ENCODE measurements around the gene NFASC.

Gene NFASC

GRCh38 chr1:205016075-205016474 lies 145.4 kb downstream of the NFASC start:
- DNase-seq, result no peak

DNA sequence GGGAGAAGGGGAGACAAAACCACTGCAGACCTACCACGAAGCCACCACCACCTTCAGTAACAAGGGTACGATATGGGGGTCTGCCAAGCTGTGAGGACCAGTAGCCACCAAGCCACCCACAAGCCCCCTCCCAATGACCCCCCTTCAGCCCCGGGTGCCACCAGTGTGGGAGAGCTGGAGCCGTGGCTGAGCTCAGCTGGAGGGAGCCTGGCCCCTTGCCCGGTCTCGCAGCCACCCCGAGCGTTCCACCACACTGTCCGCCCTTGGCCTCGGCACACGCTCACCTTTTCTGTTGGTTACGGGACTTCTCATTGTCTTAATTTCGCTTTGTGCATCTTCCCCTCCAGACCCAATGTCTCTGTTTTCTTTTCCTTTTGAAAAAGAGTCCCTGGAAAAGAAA lies 145.9 kb downstream of the NFASC start:
- DNase-seq, result no peak

DNA sequence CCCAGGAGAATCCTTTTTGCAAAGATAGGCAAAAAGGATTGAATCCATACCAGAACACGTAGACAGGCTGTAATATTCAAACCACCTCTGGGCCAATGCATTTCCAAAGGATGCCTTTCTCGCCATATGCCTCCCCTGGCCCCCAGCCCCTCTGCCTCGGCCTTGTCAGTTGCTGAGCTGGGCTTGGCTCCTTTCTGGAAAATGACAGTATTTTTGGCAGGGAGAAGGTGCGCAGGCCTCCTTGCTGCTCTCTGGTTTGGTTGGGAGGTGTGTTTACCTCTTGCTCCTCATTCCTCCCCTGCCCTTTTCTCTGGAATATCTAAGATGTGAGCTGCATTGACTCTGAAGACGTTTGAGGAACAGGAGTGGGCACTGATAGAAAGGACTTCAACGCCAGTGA lies 146.3 kb downstream of the NFASC start:
- DNase-seq, result no peak

GRCh38 chr1:205017766-205018165 lies 147.1 kb downstream of the NFASC start:
- DNase-seq, result no peak

GRCh38 chr1:205018381-205018780 lies 147.7 kb downstream of the NFASC start:
- no peak for DNase-seq

GRCh38 chr1:205020466-205020865 lies 149.8 kb downstream of the NFASC start:
- DNase-seq, result no peak

- no peak for DNase-seq
Observed at GRCh38 chr1:205024679-205025078, 154.0 kb downstream of the NFASC start.

DNA sequence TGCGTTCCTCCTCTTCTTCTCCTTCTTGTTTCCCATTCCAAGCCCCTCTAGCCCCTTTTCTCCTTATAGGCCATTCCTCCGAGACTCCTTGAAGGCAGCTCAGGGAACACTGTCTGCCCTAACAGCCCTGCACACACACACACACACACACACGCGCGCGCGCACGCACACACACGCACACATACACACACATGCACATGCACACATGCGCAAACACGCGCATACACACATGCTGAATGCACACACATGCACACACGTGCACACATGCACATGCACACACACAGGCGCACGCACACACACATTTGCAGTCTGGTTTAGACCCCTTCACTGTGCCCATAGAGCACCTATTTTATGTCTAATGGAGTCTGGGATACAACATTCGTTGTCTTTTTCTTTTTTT lies 154.6 kb downstream of the NFASC start:
- no peak for DNase-seq

GRCh38 chr1:205026181-205026580 lies 155.5 kb downstream of the NFASC start:
- no peak for DNase-seq

DNA sequence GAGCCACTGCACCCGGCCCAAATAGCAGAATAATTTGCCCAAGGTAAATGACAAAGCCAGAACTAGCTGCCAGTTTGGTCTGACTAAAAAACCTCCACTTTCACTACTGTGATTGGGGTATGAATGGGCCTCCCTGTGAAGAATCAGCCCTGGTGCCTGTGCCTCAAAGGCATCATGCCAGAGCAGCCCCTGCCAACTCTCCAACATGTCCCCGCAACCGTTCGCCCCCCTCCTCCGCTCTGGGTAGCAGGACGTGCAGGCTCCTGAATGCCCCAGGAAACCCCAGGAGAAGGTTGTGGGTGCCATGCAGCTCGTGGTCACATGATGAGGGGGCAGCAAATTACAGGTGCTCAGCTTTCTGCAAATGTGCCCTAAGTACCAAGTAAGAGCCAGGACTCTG lies 157.7 kb downstream of the NFASC start:
- no peak for DNase-seq

- no peak for DNase-seq
Observed at GRCh38 chr1:205028924-205029323, 158.3 kb downstream of the NFASC start.

- no peak for DNase-seq
Observed at GRCh38 chr1:205030241-205030640, 159.6 kb downstream of the NFASC start.

GRCh38 chr1:205030896-205031295 lies 160.2 kb downstream of the NFASC start:
- no peak for DNase-seq

DNA sequence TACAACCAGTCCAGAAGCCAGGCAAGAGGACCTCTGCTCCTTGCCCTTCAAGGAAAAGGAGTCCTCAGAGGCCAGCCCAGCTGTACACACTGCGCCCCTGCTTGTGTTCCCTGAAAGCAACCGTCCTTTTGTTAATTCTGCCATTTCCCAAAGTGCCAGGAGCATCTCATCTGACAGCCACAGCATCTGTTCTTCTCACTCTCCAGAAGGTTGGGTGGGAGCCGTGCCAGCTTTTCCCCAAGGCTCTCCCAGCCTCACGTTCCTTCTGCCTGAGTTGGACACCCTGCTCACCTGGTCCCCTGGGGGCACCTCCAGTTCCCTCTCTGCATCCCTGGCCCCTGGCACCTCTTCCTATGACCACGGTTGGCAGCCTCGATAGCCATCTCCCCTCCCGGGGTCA lies 161.8 kb downstream of the NFASC start:
- DNase-seq, result no peak

GRCh38 chr1:205037539-205037938 lies 166.9 kb downstream of the NFASC start:
- DNase-seq, result no peak

- no peak for DNase-seq
Observed at GRCh38 chr1:205038132-205038786, 167.6 kb downstream of the NFASC start.

- DNase-seq, result no peak
Observed at GRCh38 chr1:205041001-205041715, 170.5 kb downstream of the NFASC start.

GRCh38 chr1:205041998-205042910 lies 171.6 kb downstream of the NFASC start:
- no peak for DNase-seq

DNA sequence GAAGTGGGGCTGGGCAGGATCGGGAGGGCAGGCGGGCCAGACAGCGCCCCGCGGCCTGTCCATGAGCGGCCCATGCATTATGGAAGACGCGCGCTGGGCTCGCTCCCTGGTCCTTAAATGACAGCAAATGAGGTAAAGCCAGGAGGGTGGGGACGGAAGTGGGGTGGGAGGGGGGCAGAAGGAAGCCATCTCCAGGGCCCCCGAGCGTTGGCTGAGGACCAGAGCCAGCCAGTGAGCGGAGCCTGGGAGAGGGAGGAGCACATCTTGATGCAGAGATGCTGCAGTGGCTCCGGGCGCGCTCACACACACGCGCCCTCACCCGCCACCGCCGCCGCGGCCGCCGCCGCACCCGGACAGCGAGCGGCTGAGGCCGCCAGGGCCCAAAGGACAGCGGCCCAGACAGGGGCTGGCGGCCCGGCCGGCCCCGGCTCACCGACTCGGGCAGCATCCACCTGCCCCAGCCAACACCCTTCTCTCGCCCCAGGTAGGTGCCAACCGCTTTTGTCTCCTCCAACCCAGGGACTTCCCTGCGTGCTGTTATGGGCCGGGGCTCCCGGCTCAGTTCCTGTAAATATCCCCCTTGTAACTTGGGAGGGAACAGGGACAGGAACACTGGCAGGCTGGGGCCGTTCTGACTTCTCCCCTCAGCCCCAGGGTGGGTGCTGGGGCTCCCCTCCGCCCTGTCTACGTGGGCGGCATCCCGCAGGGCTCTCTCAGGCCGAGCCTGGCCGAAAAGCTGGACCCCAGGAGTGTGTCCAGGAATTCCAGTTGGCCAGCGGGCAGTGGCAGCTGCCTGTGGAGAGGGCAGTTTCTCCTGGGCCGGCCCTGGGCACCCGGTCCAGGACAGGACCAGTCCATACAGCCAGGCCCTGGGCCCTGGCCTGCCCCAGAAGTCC lies 172.5 kb downstream of the NFASC start, which contains the start of gene CNTN2:
CNTN2 (plus strand) TSS at position 302 of the 896 bp plus-strand sequence. CDS start 9,974 bp downstream, outside the sequence.
- no peak for DNase-seq

- no peak for DNase-seq
Observed at GRCh38 chr1:205043866-205044265, 173.2 kb downstream of the NFASC start.

- DNase-seq, result no peak
Observed at GRCh38 chr1:205044741-205045140, 174.1 kb downstream of the NFASC start.

DNA sequence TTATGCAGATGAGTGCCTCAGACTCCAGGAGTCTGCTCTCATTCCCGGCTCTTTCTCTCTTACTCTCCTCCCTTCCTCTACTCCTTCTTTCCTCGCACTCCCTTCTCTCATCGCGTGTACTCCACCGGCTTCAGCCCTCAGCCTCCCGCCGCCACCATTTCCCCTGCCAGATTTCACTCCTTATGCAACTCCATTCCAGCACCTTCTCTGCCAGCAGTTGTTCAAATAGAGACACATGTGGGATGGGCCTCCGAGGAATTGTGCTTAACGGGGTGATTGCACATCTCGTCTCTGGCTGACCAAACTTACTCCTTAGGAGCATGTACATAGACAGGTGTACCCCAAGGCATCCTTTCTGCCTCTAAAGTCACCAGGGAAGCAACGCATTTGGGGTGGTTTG lies 174.5 kb downstream of the NFASC start:
- no peak for DNase-seq

Data from bone marrow (tissue), 2 donors.